ENCODE results near the gene RHOV. TPM values are rescaled to one million over a fixed set of nuclear protein-coding genes. Genes with fewer than 3 reads are reported as not detected.

Gene RHOV
- total and polyA plus RNA-seq, 10 of the 15 experiments (the other 5 are each of a cell fraction or from before 2014, with no cell fraction given): 0.24 to 39.3 (median 9.3) TPM

- no peak overlapping the region for H3K4me2 ChIP-seq (ENCODE audit: control insufficient read depth, insufficient read depth)
- SMC1A ChIA-PET (ENCODE audit: uncharacterized antibody, unreplicated experiment): interaction anchor here (0.6 to 8.5 kb wide), 20 partner anchors 10 to 163 kb away, joined by 3 to 290 read pairs (median 6); partner anchors contain the start of genes PPP1R14D, RAD51, RHOV and SPINT1
- peak; percentile 88 for FAIRE-seq
- no peak for DNase-seq (ENCODE audit: low read depth, low spot score)
- intact Hi-C loops (cut with micrococcal nuclease; ENCODE audit: unreplicated experiment): loop anchor here (1.0 to 2.0 kb wide), 2 partner anchors 15 to 37 kb away; partner anchors contain the start of gene VPS18
- in situ Hi-C loops (cut with MboI): loop anchor here (5.0 kb wide), 1 partner anchor 35 kb away; the partner anchor contains the start of gene VPS18
- RAD21 ChIA-PET (ENCODE audit: unreplicated experiment): interaction anchor here (0.7 to 4.0 kb wide), 22 partner anchors 8 to 759 kb away, joined by 3 to 41 read pairs (median 4); partner anchors contain the start of genes C15orf62, DNAJC17, INO80 and RAD51
- peaks cover 0 to 2% of the 10 kb centered on the region in 2 experiments; a peak in 2 of 4 replicates for H3K36me3 ChIP-seq (ENCODE audit: control insufficient read depth in 2 of 2, insufficient read depth in 2 of 2, low read length in 1 of 2)
- WGBS (ENCODE audit: insufficient coverage, insufficient replicate concordance, low lambda C conversion rate, missing lambda C conversion rate): 29% methylated on average over 15 of the region's 15 CpGs
- H2AFZ ChIP-seq (ENCODE audit: control insufficient read depth, low read depth, low read length): peak overlapping the region; percentile 67
- H3K79me2 ChIP-seq (ENCODE audit: control insufficient read depth, insufficient read depth, low read length): no peaks in the 10 kb centered on the region
- H3K4me1 ChIP-seq (ENCODE audit: control insufficient read depth, insufficient read depth, low read length): peaks cover 4% of the 10 kb centered on the region
- H3K9me3 ChIP-seq (replicated peaks; ENCODE audit: control insufficient read depth, insufficient read depth, low read length): no peaks in the 10 kb centered on the region
- POLR2A ChIA-PET: interaction anchor here (0.5 to 2.5 kb wide), 13 partner anchors 10 to 941 kb away, joined by 3 to 17 read pairs (median 4); partner anchors contain the start of genes DNAJC17 and ZFYVE19
- no TSS peak for BruUV-seq (replicated peaks)
- no peak overlapping the region for H3K4me3 ChIP-seq
- no peaks in the 10 kb centered on the region for H4K20me1 ChIP-seq (ENCODE audit: control insufficient read depth, insufficient read depth)
- CTCF ChIA-PET: interaction anchor here (0.6 to 7.5 kb wide), 40 partner anchors 11 to 1104 kb away, joined by 3 to 140 read pairs (median 4); partner anchors contain the start of genes C15orf62, DNAJC17, GCHFR and RAD51
- ATAC-seq: peak; percentile 89
- H3K27ac ChIP-seq (ENCODE audit: control insufficient read depth, insufficient read depth): no peak overlapping the region
- H3K9ac ChIP-seq (ENCODE audit: control insufficient read depth, insufficient read depth, low read length): no peak overlapping the region
- H3K27me3 ChIP-seq (replicated peaks in 1 of 2; ENCODE audit: control insufficient read depth in 2 of 2, insufficient read depth in 2 of 2, low read length in 1 of 2): no peaks in the 10 kb centered on the region
- no peak for TF ChIP-seq ATF7 (IDR thresholded peaks at IDR 0.05; ENCODE audit: low read depth)
- no peak for TF ChIP-seq SUPT20H (IDR thresholded peaks at IDR 0.05; ENCODE audit: borderline replicate concordance, control insufficient read depth, low read depth, low read length)
- no peak for TF ChIP-seq BCL3 (IDR thresholded peaks at IDR 0.05; ENCODE audit: borderline replicate concordance, insufficient read depth, low read depth, low read length, poor library complexity, severe bottlenecking)
- no peak for TF ChIP-seq SMAD5 (IDR thresholded peaks at IDR 0.05; ENCODE audit: low read depth)
- TF ChIP-seq KAT2A (conservative IDR thresholded peaks at IDR 0.05; ENCODE audit: control insufficient read depth, low read depth, low read length): no peak
- no peak for TF ChIP-seq POLR2AphosphoS5 (IDR thresholded peaks at IDR 0.05; ENCODE audit: low read length)
- TF ChIP-seq SIX5 (IDR thresholded peaks at IDR 0.05; ENCODE audit: low read depth, low read length, severe bottlenecking): no peak
- TF ChIP-seq MTA3 (IDR thresholded peaks at IDR 0.05; ENCODE audit: borderline replicate concordance, low read length): no peak
- no peak for TF ChIP-seq SP1 (IDR thresholded peaks at IDR 0.05; ENCODE audit: low read depth, low read length)
- no peak for TF ChIP-seq HSF1 (IDR thresholded peaks at IDR 0.05; ENCODE audit: low read depth, low read length)
- TF ChIP-seq SMARCA5 (IDR thresholded peaks at IDR 0.05): peak; percentile 66; the same call in 1 of the 2 replicates
- peak; percentile 86; the same call in 1 of the 2 replicates for TF ChIP-seq YY1 (IDR thresholded peaks at IDR 0.05; ENCODE audit: low read depth, low read length)
- peak; percentile 29 for TF ChIP-seq RELA (IDR thresholded peaks at IDR 0.05; ENCODE audit: borderline replicate concordance, partially characterized antibody)
- TF ChIP-seq ZNF274 (IDR thresholded peaks at IDR 0.05; ENCODE audit: insufficient read depth, insufficient read length): no peak
- no peak for TF ChIP-seq ATF2 (IDR thresholded peaks at IDR 0.05; ENCODE audit: low read length)
Observed at GRCh38 chr15:40857601-40858341, 16.3 kb downstream of the RHOV start.
